Activated naive CD4-positive, alpha-beta T cell treated with anti-CD3 and anti-CD28 coated beads, Interleukin-2, amount 10 ng/mL, durations not matched to agents 7 days and 5 days (primary cell): ENCODE data around the gene ANO1.

Experiments used
- CTCF ChIA-PET: fragments of 350-600 bp; sonication (Branson Sonifier 250); formaldehyde crosslinking; loops from one replicate; lab custom pipeline; 2021; ENCODE audit warnings: antibody characterized with exemption; lab: Charles Lee
- DNase-seq: peaks from one replicate; pipeline ENCODE4 v3.0.0-alpha.2; 2020
- H3K27ac Mint-ChIP-seq: one replicate; pipeline ENCODE4 v1.8.0; 2021; ENCODE audit warnings: mild to moderate bottlenecking, moderate library complexity, mixed read lengths
- H3K27me3 Mint-ChIP-seq: one replicate; pipeline ENCODE4 v1.8.0; 2021; ENCODE audit warnings: mild to moderate bottlenecking, mixed read lengths
- H3K36me3 Mint-ChIP-seq: one replicate; pipeline ENCODE4 v1.8.0; 2021; ENCODE audit warnings: mixed read lengths
- H3K4me1 Mint-ChIP-seq: one replicate; pipeline ENCODE4 v1.8.0; 2021; ENCODE audit warnings: mixed read lengths
- H3K4me3 Mint-ChIP-seq: one replicate; pipeline ENCODE4 v1.8.0; 2021; ENCODE audit warnings: mild to moderate bottlenecking, moderate library complexity, mixed read lengths
- H3K9me3 Mint-ChIP-seq: one replicate; pipeline ENCODE4 v1.8.0; 2021; ENCODE audit warnings: mixed read lengths

ANO1 gene

DNA sequence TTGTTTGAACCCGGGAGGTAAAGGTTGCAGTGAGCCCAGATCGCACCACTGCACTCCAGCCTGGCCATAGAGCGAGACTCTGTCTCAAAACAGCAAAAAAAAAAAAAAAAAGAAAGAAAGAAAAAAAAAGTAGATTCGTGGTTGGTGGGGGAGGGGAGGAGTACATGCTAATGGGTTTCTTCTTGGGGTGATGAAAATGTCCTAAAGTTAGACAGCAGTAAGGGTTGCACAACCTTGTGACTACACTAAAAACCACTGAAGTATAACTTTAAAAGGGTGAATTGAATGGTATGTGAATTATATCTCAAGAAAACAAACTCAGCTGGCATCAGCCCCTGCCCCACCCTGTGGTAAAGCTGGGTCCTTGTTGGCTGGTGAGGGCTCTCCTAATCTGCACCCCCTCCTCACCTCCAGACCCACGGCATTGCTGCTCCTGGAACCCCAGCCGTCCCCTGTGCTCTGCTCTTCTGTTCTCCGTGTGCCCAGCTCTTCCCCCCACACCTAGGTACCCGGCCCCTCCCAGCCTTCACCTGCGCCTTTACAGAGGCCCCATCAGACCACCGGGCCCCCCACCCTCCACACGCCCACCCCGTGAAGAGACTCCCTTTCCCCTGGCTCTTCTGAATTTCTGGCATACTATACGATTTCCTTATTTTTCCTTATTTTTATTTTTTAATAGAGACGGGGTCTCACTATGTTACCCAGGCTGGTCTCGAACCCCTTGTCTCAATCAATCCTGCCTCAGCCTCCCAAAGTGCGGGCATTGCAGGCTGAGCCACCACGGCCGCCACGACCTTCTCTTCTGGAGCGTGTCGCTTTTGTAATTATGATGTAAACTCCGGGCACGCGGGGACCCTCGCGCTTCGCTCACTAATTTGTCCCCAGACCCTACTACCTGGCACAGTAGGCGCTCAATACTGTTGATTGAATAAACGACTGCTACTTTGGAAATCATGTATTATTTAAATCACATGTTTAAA lies 124.1 kb downstream of the ANO1 start:
- no peak for DNase-seq
- CTCF ChIA-PET: interaction anchor here (1.0 kb wide), 2 partner anchors 22 to 219 kb away, joined by 3 read pairs; no protein-coding TSS in a partner anchor
- peak overlapping the region; percentile 99 for H3K27ac Mint-ChIP-seq
- H3K9me3 Mint-ChIP-seq: no peaks in the 10 kb centered on the region
- peaks cover 46% of the 10 kb centered on the region for H3K4me1 Mint-ChIP-seq
- H3K27me3 Mint-ChIP-seq: peaks cover 35% of the 10 kb centered on the region
- peaks cover 32% of the 10 kb centered on the region for H3K36me3 Mint-ChIP-seq
- H3K4me3 Mint-ChIP-seq: peak overlapping the region; percentile 97

DNA sequence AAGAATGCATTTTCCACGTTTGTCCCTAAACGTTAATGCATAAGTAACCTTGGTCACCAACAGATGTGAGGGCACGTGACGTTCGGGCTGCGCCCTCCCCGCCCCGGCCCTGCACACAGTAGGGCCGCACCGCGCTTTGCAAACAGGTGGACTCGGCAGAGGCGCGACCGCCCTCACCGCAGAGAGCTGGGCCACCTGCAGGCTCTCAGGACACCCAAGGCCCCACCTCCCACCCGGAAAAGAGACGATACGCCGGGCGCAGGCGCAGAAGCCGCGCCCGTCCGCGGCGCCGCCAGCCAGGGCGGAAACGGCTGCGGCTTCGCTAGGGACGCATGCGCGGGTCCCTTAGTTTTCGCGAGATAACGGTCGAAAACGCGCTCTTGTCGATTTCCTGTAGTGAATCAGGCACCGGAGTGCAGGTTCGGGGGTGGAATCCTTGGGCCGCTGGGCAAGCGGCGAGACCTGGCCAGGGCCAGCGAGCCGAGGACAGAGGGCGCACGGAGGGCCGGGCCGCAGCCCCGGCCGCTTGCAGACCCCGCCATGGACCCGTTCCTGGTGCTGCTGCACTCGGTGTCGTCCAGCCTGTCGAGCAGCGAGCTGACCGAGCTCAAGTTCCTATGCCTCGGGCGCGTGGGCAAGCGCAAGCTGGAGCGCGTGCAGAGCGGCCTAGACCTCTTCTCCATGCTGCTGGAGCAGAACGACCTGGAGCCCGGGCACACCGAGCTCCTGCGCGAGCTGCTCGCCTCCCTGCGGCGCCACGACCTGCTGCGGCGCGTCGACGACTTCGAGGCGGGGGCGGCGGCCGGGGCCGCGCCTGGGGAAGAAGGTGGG lies 125.0 kb downstream of the ANO1 start, which contains the start of gene FADD:
Gene FADD, plus strand, starts transcription at position 377 of the 831 bp plus-strand sequence. Its CDS starts 164 bp downstream, at position 541.
- Mint-ChIP-seq H3K27ac (peak within 1 kb of the TSS; percentile 99), H3K27me3 (peaks cover 35% of the 10 kb centered on the region), H3K4me3 (peak within 1 kb of the TSS; percentile 97), H3K36me3 (peaks cover 39% of the 10 kb centered on the region), H3K9me3 (no peaks in the 10 kb centered on the region), H3K4me1 (peaks cover 50% of the 10 kb centered on the region)
- DNase-seq: peak; percentile 94
- CTCF ChIA-PET: interaction anchor here (1.0 kb wide), 1 partner anchor 23 kb away, joined by 3 read pairs; no protein-coding TSS in a partner anchor

DNA sequence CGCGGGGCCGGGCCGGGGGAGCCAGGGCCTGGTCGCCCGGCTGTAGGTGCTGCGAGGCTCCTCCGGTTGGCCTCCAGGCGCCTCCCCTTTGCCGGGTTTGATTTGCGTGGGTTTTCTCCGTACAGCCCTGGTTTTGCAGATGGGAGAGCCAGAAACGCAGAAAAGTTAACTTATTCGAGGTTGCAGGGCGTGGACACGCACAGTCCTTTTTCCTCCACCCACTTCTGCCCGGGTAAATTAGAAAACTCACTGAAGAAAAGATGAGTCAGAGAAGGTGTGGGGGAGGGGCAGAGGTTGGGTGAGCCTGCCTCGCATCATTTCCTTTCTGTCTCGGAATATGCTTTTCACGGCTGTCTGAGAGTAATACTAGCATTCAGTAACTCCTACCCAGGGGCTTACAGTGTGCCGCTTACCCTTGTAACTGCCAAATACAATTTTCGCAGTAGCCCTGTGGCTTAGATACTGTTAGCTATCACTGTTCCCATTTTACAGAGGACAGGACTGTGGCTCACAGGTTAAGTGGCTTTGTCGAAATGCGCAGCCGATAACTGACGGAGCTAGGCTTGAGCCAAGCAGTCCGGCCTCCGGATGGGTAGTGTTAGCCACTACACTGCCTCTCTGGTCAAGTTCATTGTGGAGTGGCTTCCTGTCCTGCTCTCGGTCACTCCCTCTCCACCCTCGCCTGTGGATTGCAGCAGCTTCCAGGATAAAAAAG lies 125.8 kb downstream of the ANO1 start:
- peak overlapping the region; percentile 97 for H3K4me3 Mint-ChIP-seq
- no peaks in the 10 kb centered on the region for H3K9me3 Mint-ChIP-seq
- peaks cover 45% of the 10 kb centered on the region for H3K36me3 Mint-ChIP-seq
- CTCF ChIA-PET: interaction anchor here (0.7 to 1.2 kb wide), 2 partner anchors 29 to 174 kb away, joined by 3 read pairs; no protein-coding TSS in a partner anchor
- H3K27me3 Mint-ChIP-seq: peaks cover 28% of the 10 kb centered on the region
- DNase-seq: peak; percentile 89
- peaks cover 56% of the 10 kb centered on the region for H3K4me1 Mint-ChIP-seq
- H3K27ac Mint-ChIP-seq: peak overlapping the region; percentile 99

- peak overlapping the region; percentile 99 for H3K27ac Mint-ChIP-seq
- H3K4me1 Mint-ChIP-seq: peaks cover 61% of the 10 kb centered on the region
- H3K9me3 Mint-ChIP-seq: no peaks in the 10 kb centered on the region
- H3K4me3 Mint-ChIP-seq: peak overlapping the region; percentile 97
- peaks cover 23% of the 10 kb centered on the region for H3K27me3 Mint-ChIP-seq
- CTCF ChIA-PET: interaction anchor here (0.7 to 1.2 kb wide), 3 partner anchors 12 to 174 kb away, joined by 3 read pairs; no protein-coding TSS in a partner anchor
- DNase-seq: no peak
- peaks cover 50% of the 10 kb centered on the region for H3K36me3 Mint-ChIP-seq
Observed at GRCh38 chr11:70204466-70204799, 126.3 kb downstream of the ANO1 start.

GRCh38 chr11:70205049-70205725 lies 127.1 kb downstream of the ANO1 start:
- Mint-ChIP-seq H3K27me3 (peaks cover 17% of the 10 kb centered on the region), H3K4me3 (peak overlapping the region; percentile 97), H3K4me1 (peaks cover 64% of the 10 kb centered on the region), H3K36me3 (peaks cover 55% of the 10 kb centered on the region), H3K9me3 (no peaks in the 10 kb centered on the region), H3K27ac (peak overlapping the region; percentile 99)
- CTCF ChIA-PET: interaction anchor here (0.8 kb wide), 1 partner anchor 12 kb away, joined by 3 read pairs; no protein-coding TSS in a partner anchor
- no peak for DNase-seq

DNA sequence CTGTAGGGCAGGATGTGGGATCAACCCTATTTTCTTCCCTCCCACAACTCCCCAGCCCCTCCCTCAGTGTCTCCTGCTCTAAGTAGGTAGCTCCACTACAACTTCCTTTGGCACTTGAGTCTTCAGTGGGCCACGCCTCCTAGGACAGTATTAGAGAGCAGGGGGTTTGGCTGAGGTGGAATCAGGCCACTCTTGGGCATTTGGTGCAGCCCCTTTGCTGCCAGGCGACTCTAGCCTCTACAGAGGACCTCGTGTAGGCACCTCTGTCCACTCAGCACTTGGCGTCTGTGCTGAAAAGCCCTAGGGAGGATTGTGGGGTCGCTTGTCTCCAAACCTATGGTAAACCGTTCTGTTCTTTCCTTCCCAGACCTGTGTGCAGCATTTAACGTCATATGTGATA lies 127.6 kb downstream of the ANO1 start:
- Mint-ChIP-seq H3K4me3 (peak overlapping the region; percentile 97), H3K36me3 (peaks cover 56% of the 10 kb centered on the region), H3K4me1 (peaks cover 64% of the 10 kb centered on the region), H3K9me3 (no peaks in the 10 kb centered on the region), H3K27me3 (peaks cover 13% of the 10 kb centered on the region), H3K27ac (peak overlapping the region; percentile 68)
- peak; percentile 37 for DNase-seq
- CTCF ChIA-PET: no interaction called here

- Mint-ChIP-seq H3K27me3 (peaks cover 10% of the 10 kb centered on the region), H3K36me3 (peaks cover 56% of the 10 kb centered on the region), H3K4me1 (peaks cover 64% of the 10 kb centered on the region), H3K27ac (no peak overlapping the region), H3K9me3 (no peaks in the 10 kb centered on the region), H3K4me3 (no peak overlapping the region)
- CTCF ChIA-PET: no interaction called here
- DNase-seq: no peak
Observed at GRCh38 chr11:70206226-70206981, 128.3 kb downstream of the ANO1 start.

GRCh38 chr11:70206982-70207376 lies 128.9 kb downstream of the ANO1 start:
- peaks cover 56% of the 10 kb centered on the region for H3K36me3 Mint-ChIP-seq
- H3K27ac Mint-ChIP-seq: no peak overlapping the region
- H3K27me3 Mint-ChIP-seq: peaks cover 5% of the 10 kb centered on the region
- no peak overlapping the region for H3K4me3 Mint-ChIP-seq
- CTCF ChIA-PET: no interaction called here
- DNase-seq: no peak
- no peaks in the 10 kb centered on the region for H3K9me3 Mint-ChIP-seq
- H3K4me1 Mint-ChIP-seq: peaks cover 61% of the 10 kb centered on the region

GRCh38 chr11:70207531-70208131 lies 129.5 kb downstream of the ANO1 start:
- H3K4me3 Mint-ChIP-seq: no peak overlapping the region
- H3K36me3 Mint-ChIP-seq: peaks cover 56% of the 10 kb centered on the region
- no peaks in the 10 kb centered on the region for H3K9me3 Mint-ChIP-seq
- DNase-seq: no peak
- H3K27ac Mint-ChIP-seq: no peak overlapping the region
- H3K4me1 Mint-ChIP-seq: peaks cover 60% of the 10 kb centered on the region
- CTCF ChIA-PET: interaction anchor here (1.4 kb wide), 1 partner anchor 12 kb away, joined by 6 read pairs; no protein-coding TSS in a partner anchor
- peaks cover 4% of the 10 kb centered on the region for H3K27me3 Mint-ChIP-seq

GRCh38 chr11:70209391-70209912 lies 131.3 kb downstream of the ANO1 start:
- peaks cover 52% of the 10 kb centered on the region for H3K4me1 Mint-ChIP-seq
- no peak for DNase-seq
- H3K9me3 Mint-ChIP-seq: no peaks in the 10 kb centered on the region
- peaks cover 48% of the 10 kb centered on the region for H3K36me3 Mint-ChIP-seq
- H3K27me3 Mint-ChIP-seq: no peaks in the 10 kb centered on the region
- CTCF ChIA-PET: no interaction called here
- H3K27ac Mint-ChIP-seq: peak overlapping the region; percentile 2
- no peak overlapping the region for H3K4me3 Mint-ChIP-seq

- CTCF ChIA-PET: no interaction called here
- no peak overlapping the region for H3K4me3 Mint-ChIP-seq
- H3K27me3 Mint-ChIP-seq: no peaks in the 10 kb centered on the region
- no peaks in the 10 kb centered on the region for H3K9me3 Mint-ChIP-seq
- peaks cover 43% of the 10 kb centered on the region for H3K36me3 Mint-ChIP-seq
- no peak overlapping the region for H3K27ac Mint-ChIP-seq
- peaks cover 45% of the 10 kb centered on the region for H3K4me1 Mint-ChIP-seq
- no peak for DNase-seq
Observed at GRCh38 chr11:70210051-70210501, 132.0 kb downstream of the ANO1 start.

- no peak for DNase-seq
- CTCF ChIA-PET: no interaction called here
- Mint-ChIP-seq H3K4me3 (no peak overlapping the region), H3K27ac (no peak overlapping the region), H3K27me3 (no peaks in the 10 kb centered on the region), H3K36me3 (peaks cover 39% of the 10 kb centered on the region), H3K4me1 (peaks cover 41% of the 10 kb centered on the region), H3K9me3 (no peaks in the 10 kb centered on the region)
Observed at GRCh38 chr11:70210530-70210929, 132.4 kb downstream of the ANO1 start.
